ENCODE data around the gene PRICKLE4. TPM values are rescaled to one million over a fixed set of nuclear protein-coding genes. Genes with fewer than 3 reads are reported as not detected.

Gene PRICKLE4
- total and polyA plus RNA-seq, 2 of the 13 experiments (the other 11 are each of a cell fraction or from before 2014, with no cell fraction given): 0.92 to 1.2 TPM

DNA sequence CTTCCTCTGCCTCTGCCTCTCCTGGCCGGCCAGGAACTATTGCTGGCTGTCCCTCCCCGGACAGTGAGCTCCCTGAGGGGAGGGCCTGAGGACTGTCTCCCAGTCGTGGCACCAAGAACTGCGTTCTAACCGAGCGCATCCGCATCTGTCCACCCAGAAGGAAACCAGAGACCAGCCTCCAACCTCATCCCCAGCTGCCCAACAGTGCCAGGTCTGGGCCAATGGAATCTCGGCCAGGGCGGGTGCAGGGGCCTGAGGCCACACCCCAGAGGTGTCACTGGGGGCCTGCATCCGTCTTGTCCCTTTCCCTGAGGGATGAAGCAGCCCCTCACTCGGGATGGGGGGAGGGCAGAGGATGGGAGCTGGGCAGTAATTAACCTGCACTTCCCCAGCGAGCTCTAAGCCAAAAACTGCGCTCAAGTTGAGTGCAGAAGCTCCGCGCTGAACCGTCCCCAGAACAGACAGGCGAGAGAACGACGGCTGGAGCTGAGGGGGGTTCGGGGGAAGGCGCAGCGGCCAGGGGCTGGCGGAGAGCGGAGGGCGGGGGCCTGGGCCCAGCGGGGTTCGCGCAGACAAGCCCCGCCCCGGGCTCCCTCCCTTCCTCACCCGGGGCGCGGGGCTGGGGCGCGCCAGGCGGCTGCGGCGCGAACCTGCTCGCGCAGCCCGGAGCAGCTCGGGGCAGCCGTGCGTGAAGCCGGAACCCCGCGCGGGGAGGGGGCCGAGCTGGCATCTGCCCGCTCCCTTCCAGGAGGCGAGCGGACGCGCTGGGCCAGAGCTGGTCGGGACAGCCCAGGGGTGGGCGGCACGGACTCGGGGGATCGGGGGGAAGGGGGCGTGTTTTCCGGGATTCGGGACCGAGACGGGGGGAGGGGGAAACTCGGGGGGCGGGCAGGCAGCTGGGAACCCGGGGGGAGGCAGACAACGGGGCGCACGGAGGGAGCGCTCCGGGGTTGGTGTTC is 46.6 kb upstream of the PRICKLE4 start (continued):
- TF ChIP-seq, protein P1, sequence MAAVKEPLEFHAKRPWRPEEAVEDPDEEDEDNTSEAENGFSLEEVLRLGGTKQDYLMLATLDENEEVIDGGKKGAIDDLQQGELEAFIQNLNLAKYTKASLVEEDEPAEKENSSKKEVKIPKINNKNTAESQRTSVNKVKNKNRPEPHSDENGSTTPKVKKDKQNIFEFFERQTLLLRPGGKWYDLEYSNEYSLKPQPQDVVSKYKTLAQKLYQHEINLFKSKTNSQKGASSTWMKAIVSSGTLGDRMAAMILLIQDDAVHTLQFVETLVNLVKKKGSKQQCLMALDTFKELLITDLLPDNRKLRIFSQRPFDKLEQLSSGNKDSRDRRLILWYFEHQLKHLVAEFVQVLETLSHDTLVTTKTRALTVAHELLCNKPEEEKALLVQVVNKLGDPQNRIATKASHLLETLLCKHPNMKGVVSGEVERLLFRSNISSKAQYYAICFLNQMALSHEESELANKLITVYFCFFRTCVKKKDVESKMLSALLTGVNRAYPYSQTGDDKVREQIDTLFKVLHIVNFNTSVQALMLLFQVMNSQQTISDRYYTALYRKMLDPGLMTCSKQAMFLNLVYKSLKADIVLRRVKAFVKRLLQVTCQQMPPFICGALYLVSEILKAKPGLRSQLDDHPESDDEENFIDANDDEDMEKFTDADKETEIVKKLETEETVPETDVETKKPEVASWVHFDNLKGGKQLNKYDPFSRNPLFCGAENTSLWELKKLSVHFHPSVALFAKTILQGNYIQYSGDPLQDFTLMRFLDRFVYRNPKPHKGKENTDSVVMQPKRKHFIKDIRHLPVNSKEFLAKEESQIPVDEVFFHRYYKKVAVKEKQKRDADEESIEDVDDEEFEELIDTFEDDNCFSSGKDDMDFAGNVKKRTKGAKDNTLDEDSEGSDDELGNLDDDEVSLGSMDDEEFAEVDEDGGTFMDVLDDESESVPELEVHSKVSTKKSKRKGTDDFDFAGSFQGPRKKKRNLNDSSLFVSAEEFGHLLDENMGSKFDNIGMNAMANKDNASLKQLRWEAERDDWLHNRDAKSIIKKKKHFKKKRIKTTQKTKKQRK (IDR thresholded peaks at IDR 0.05; ENCODE audit: low read length): no peak
- TF ChIP-seq SIX1 (CRISPR knock-in tag; IDR thresholded peaks at IDR 0.05; ENCODE audit: borderline replicate concordance) (no peak), ZNF761 (CRISPR knock-in tag; conservative IDR thresholded peaks at IDR 0.05) (no peak), TEAD2 (CRISPR knock-in tag; IDR thresholded peaks at IDR 0.05) (no peak), KDM6A (CRISPR knock-in tag; IDR thresholded peaks at IDR 0.05; ENCODE audit: low read depth) (no peak), THYN1 (CRISPR knock-in tag; IDR thresholded peaks at IDR 0.05; ENCODE audit: borderline replicate concordance, low read depth) (no peak), ZFP36L2 (CRISPR knock-in tag; IDR thresholded peaks at IDR 0.05) (no peak), TARDBP (CRISPR knock-in tag; IDR thresholded peaks at IDR 0.05) (peak; percentile 65; the same call in 1 of the 2 replicates), KDM2A (CRISPR knock-in tag; IDR thresholded peaks at IDR 0.05; ENCODE audit: borderline replicate concordance, low read depth) (no peak), MAFG (CRISPR knock-in tag; IDR thresholded peaks at IDR 0.05) (no peak), ZNF383 (CRISPR knock-in tag; IDR thresholded peaks at IDR 0.05; ENCODE audit: borderline replicate concordance) (no peak), ZNF225 (CRISPR knock-in tag; IDR thresholded peaks at IDR 0.05) (no peak; the same call in 1 of the 2 replicates), POLR2G (IDR thresholded peaks at IDR 0.05; ENCODE audit: low read depth, low read length) (peak; percentile 64)
- TF ChIP-seq, protein P2, sequence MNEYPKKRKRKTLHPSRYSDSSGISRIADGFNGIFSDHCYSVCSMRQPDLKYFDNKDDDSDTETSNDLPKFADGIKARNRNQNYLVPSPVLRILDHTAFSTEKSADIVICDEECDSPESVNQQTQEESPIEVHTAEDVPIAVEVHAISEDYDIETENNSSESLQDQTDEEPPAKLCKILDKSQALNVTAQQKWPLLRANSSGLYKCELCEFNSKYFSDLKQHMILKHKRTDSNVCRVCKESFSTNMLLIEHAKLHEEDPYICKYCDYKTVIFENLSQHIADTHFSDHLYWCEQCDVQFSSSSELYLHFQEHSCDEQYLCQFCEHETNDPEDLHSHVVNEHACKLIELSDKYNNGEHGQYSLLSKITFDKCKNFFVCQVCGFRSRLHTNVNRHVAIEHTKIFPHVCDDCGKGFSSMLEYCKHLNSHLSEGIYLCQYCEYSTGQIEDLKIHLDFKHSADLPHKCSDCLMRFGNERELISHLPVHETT (CRISPR knock-in tag; conservative IDR thresholded peaks at IDR 0.05): no peak
- TF ChIP-seq, protein P3, sequence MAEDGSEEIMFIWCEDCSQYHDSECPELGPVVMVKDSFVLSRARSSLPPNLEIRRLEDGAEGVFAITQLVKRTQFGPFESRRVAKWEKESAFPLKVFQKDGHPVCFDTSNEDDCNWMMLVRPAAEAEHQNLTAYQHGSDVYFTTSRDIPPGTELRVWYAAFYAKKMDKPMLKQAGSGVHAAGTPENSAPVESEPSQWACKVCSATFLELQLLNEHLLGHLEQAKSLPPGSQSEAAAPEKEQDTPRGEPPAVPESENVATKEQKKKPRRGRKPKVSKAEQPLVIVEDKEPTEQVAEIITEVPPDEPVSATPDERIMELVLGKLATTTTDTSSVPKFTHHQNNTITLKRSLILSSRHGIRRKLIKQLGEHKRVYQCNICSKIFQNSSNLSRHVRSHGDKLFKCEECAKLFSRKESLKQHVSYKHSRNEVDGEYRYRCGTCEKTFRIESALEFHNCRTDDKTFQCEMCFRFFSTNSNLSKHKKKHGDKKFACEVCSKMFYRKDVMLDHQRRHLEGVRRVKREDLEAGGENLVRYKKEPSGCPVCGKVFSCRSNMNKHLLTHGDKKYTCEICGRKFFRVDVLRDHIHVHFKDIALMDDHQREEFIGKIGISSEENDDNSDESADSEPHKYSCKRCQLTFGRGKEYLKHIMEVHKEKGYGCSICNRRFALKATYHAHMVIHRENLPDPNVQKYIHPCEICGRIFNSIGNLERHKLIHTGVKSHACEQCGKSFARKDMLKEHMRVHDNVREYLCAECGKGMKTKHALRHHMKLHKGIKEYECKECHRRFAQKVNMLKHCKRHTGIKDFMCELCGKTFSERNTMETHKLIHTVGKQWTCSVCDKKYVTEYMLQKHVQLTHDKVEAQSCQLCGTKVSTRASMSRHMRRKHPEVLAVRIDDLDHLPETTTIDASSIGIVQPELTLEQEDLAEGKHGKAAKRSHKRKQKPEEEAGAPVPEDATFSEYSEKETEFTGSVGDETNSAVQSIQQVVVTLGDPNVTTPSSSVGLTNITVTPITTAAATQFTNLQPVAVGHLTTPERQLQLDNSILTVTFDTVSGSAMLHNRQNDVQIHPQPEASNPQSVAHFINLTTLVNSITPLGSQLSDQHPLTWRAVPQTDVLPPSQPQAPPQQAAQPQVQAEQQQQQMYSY (CRISPR knock-in tag; IDR thresholded peaks at IDR 0.05): no peak
- TF ChIP-seq, protein P4, sequence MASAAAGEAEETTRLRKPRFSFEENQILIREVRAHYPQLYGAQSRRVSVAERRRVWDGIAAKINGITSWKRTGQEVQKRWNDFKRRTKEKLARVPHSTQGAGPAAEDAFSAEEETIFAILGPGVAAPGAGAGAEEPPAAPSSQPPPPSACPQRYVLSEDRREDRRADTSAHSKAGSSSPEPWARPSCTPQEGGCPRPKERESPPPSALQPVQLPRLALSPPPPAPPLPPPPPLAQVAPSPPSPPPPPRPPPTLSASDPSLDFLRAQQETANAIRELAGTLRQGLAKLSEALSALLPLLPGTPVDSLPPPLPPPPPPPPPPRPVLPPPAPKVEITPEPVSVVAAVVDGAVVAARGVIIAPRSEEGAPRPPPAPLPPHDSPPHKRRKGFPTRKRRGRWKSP (CRISPR knock-in tag; IDR thresholded peaks at IDR 0.05): peak; percentile 86
- TF ChIP-seq, protein P5, sequence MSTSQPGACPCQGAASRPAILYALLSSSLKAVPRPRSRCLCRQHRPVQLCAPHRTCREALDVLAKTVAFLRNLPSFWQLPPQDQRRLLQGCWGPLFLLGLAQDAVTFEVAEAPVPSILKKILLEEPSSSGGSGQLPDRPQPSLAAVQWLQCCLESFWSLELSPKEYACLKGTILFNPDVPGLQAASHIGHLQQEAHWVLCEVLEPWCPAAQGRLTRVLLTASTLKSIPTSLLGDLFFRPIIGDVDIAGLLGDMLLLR (CRISPR knock-in tag; IDR thresholded peaks at IDR 0.05): no peak

Measured in HepG2 (cell line).